Measurements from ENCODE around the gene ABHD11.
A peak's percentile ranks its signal among the peaks of the same experiment; 100 is the strongest.
"Not testable (repeated sequence)": the region's sequence is repeated elsewhere in the genome, so short reads cannot be mapped to it uniquely, and the experiment has no call there.

The ABHD11 gene

DNA sequence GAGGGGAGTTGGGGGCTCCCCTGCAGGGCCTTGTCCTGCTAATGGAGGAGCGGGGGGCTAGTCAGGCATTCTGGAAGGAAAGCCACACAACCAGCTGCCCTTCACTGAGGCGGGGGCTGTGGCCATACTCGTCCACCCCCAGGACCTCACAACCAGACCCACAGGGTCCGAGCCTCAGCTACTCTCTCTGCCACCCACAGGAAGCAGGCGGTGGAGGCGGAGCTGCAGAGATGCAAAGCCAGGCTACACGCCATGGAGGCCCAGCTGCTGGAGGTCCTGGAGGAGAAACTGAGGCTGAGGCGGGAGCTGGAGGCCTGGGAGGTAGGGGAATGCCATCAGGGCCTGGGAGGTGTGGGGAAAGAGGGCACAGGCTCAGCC is 3.1 kb downstream of the ABHD11 start:
- Mint-ChIP-seq H3K4me1 (ENCODE audit: low read depth) (peaks cover 10% of the 10 kb centered on the region), H3K27me3 (no peaks in the 10 kb centered on the region), H3K27ac (no peak overlapping the region), H3K36me3 (ENCODE audit: low read depth) (peaks cover 7% of the 10 kb centered on the region), H3K9me3 (no peaks in the 10 kb centered on the region), H3K4me3 (no peak overlapping the region)

DNA sequence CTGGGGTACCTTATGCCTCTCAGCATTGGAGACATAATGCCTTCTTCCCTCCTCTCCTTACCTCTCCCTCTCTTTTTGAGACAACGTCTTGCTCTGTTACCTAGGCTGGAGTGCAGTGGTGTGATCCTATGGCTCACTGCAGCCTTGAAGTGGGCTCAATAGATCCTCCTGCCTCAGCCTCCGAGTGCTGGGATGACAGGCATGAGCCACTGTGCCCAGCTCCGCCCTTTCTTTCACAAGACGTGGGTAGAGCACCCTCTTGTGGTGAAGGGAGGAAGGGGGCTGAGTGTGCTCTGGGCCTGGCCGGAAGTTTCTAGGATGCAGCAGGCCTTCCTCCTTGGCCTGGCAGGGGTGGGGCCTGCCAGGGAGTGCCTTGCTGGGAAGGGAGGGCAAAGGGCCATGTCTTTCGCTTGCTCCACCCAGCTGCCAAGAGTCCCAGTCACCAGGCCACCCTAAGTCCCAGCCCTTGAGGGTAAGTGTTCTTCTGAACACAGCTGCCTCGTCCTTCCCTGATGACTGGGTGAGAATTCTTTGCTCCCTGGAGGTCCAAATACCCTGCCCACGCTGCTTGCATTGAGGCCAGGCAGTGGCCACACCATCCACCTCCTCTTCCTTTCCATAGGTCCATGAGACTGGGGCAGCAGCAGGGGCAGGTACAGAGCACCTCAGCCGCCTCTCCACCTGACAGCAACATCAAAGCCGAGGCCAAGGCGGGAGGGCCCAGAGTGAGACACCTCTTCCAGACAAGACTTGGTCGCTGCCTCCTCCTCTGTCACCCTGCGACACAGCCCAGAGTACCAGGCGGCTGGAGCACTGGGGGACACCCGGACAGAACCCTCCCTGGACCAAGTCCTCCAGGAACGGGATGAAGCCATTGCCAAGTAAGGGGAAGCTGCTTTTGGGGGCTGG is 3.7 kb downstream of the ABHD11 start:
- Mint-ChIP-seq H3K36me3 (ENCODE audit: low read depth) (peaks cover 7% of the 10 kb centered on the region), H3K4me1 (ENCODE audit: low read depth) (peaks cover 10% of the 10 kb centered on the region), H3K4me3 (no peak overlapping the region), H3K27me3 (no peaks in the 10 kb centered on the region), H3K9me3 (no peaks in the 10 kb centered on the region), H3K27ac (peak overlapping the region; percentile 28)

DNA sequence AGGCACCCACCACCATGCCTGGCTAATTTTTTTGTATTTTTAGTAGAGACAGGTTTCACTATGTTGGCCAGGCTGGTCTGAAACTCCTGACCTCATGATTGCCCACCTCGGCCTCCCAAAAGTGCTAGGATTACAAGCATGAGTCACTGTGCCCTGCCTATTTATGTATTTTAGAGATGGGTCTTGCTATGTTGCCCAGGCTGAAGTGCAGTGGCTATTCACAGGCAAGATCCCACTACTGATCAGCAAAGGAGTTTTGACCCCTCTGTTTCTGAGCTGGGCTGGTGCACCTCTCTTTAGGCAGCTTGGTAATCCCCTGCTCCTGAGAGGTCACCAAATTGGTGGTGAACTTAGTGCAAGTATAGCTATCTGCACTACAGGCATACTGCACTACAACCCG is 6.2 kb downstream of the ABHD11 start:
- H3K9me3 Mint-ChIP-seq = no peaks in the 10 kb centered on the region
- H3K27me3 Mint-ChIP-seq = peaks cover 10% of the 10 kb centered on the region
- no peak overlapping the region for H3K27ac Mint-ChIP-seq
- H3K36me3 Mint-ChIP-seq (ENCODE audit: low read depth) = peaks cover 7% of the 10 kb centered on the region
- H3K4me3 Mint-ChIP-seq = no peak overlapping the region
- peaks cover 4% of the 10 kb centered on the region for H3K4me1 Mint-ChIP-seq (ENCODE audit: low read depth)

DNA sequence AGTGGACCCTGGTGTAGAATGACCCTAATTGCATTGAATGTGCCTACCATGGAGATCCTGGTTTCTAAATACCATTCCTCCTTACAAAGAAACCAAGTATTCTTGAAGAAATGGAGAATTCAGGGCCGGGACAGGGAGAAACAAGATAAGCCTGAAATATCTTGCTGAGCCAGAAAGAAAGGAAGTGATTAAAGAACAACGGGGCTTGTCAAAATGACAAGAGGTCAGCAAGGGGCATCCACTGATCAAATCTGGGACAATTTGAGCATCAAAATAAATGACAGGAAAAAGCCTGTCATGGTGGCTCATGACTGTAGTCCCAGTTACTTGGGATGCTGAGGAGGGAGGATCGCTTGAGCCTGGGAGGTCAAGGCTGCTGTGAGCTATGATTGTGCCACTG is 8.1 kb downstream of the ABHD11 start:
- H3K36me3 Mint-ChIP-seq (ENCODE audit: low read depth) = no peaks in the 10 kb centered on the region
- peaks cover 10% of the 10 kb centered on the region for H3K27me3 Mint-ChIP-seq
- no peak overlapping the region for H3K27ac Mint-ChIP-seq
- H3K9me3 Mint-ChIP-seq = no peaks in the 10 kb centered on the region
- peaks cover 4% of the 10 kb centered on the region for H3K4me1 Mint-ChIP-seq (ENCODE audit: low read depth)
- no peak overlapping the region for H3K4me3 Mint-ChIP-seq

DNA sequence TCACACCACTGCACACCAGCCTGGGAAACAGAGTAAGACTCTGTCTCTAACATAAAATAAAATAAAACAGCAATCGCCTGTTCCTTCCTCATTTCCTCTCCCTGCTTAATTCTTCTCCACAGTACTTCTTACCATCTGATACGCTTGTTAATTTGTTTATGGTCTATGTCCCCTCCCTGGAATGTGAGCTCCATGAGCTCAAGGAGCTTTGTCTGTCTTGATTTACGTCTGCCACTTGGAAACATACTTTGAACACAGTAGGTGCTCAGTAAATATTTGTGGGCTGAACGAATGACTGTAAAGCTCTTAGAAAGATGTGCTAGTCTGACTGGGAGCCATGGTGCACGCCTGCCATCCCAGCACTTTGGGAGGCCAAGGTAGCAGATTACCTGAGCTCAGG is 10.1 kb downstream of the ABHD11 start:
- peaks cover 10% of the 10 kb centered on the region for H3K27me3 Mint-ChIP-seq
- no peaks in the 10 kb centered on the region for H3K9me3 Mint-ChIP-seq
- H3K36me3 Mint-ChIP-seq (ENCODE audit: low read depth) = no peaks in the 10 kb centered on the region
- H3K4me3 Mint-ChIP-seq = no peak overlapping the region
- H3K27ac Mint-ChIP-seq = no peak overlapping the region
- H3K4me1 Mint-ChIP-seq (ENCODE audit: low read depth) = no peaks in the 10 kb centered on the region

- no peak overlapping the region for H3K4me3 Mint-ChIP-seq
- H3K27ac Mint-ChIP-seq = no peak overlapping the region
- no peaks in the 10 kb centered on the region for H3K36me3 Mint-ChIP-seq (ENCODE audit: low read depth)
- H3K4me1 Mint-ChIP-seq (ENCODE audit: low read depth) = no peaks in the 10 kb centered on the region
- H3K27me3 Mint-ChIP-seq = peaks cover 10% of the 10 kb centered on the region
- no peaks in the 10 kb centered on the region for H3K9me3 Mint-ChIP-seq
Measured at GRCh38 chr7:73727952-73728351, 10.7 kb downstream of the ABHD11 start.

GRCh38 chr7:73726083-73726466 is 12.5 kb downstream of the ABHD11 start:
- Mint-ChIP-seq H3K27ac (no peak overlapping the region), H3K36me3 (ENCODE audit: low read depth) (no peaks in the 10 kb centered on the region), H3K4me3 (no peak overlapping the region), H3K4me1 (ENCODE audit: low read depth) (no peaks in the 10 kb centered on the region), H3K9me3 (no peaks in the 10 kb centered on the region), H3K27me3 (peaks cover 10% of the 10 kb centered on the region)

DNA sequence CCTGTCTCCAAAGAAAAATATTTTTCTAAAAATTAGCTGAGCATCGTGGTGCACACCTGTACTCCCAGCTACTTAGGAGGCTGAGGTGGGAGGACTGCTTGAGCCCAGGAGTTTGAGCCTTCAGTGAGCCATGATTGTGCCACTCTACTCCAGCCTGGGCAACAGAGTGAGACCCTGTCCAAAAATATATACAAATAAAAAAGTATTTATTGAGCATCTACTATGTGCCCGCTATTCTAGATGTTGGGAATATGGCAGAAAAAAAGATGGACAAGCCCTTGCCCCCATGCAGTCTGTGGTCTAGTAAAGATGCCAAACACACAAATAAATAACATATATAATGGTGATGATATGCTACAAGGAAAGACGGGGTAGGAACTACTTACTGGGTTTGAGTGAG is 14.8 kb downstream of the ABHD11 start:
- peaks cover 17% of the 10 kb centered on the region for H3K27me3 Mint-ChIP-seq
- no peak overlapping the region for H3K27ac Mint-ChIP-seq
- H3K36me3 Mint-ChIP-seq (ENCODE audit: low read depth) = no peaks in the 10 kb centered on the region
- H3K4me1 Mint-ChIP-seq (ENCODE audit: low read depth) = peaks cover 6% of the 10 kb centered on the region
- no peak overlapping the region for H3K4me3 Mint-ChIP-seq
- H3K9me3 Mint-ChIP-seq = no peaks in the 10 kb centered on the region

DNA sequence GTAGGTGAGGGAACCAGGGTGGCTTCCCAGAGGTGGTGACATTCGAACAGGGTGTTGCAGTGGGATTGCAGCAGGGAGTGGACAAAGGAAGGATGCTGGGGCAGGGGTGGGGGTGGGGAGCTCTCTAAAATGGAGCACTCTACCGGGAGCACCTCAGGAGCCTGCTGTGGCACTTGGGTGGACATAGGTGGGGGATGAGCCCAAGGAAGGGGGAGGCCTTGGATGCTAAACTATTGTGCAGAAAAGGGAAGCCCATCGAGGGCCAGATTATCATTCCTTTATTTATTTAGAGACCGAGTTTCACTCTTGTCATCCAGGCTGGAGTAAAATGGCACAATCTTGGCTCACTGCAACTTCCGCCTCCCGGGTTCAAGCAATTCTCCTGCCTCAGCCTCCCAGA is 15.8 kb downstream of the ABHD11 start:
- no peaks in the 10 kb centered on the region for H3K9me3 Mint-ChIP-seq
- no peak overlapping the region for H3K4me3 Mint-ChIP-seq
- no peaks in the 10 kb centered on the region for H3K36me3 Mint-ChIP-seq (ENCODE audit: low read depth)

GRCh38 chr7:73722182-73722581 is 16.4 kb downstream of the ABHD11 start:
- not testable (repeated sequence) for H3K27me3 Mint-ChIP-seq; H3K9me3 Mint-ChIP-seq; H3K36me3 Mint-ChIP-seq (ENCODE audit: low read depth); H3K27ac Mint-ChIP-seq; H3K4me3 Mint-ChIP-seq
- peaks cover 17% of the 10 kb centered on the region for H3K4me1 Mint-ChIP-seq (ENCODE audit: low read depth)

More for the DNA sequence above, 15.8 kb downstream of the ABHD11 start:
- Mint-ChIP-seq H3K27ac (no peak overlapping the region), H3K27me3 (peaks cover 8% of the 10 kb centered on the region), H3K4me1 (ENCODE audit: low read depth) (peaks cover 11% of the 10 kb centered on the region)

DNA sequence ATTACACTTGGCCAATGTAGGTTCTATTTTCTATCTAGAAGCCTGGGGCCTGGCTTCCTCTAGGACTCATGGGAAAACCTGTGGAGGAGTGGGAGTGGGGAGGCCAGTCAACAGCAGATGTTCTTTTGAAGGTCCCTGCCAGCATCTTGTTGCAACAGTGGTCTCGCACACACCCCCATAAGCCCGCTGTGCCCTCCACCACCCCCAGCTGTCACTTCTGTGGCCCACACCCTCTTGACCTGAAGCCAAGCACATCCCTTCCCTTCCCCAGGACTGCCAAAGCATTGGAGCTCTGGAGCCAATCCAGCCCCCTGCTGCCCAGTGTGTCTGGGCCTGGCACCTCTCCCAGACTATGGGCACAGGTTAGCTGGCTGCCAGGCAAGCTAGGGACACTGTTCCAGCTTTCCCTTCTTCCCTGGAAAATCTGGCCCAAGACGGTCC is 17.2 kb downstream of the ABHD11 start:
- no peaks in the 10 kb centered on the region for H3K36me3 Mint-ChIP-seq (ENCODE audit: low read depth)
- H3K27ac Mint-ChIP-seq = no peak overlapping the region
- H3K4me1 Mint-ChIP-seq (ENCODE audit: low read depth) = peaks cover 23% of the 10 kb centered on the region
- H3K27me3 Mint-ChIP-seq = peaks cover 6% of the 10 kb centered on the region
- H3K9me3 Mint-ChIP-seq = no peaks in the 10 kb centered on the region
- H3K4me3 Mint-ChIP-seq = no peak overlapping the region

- not testable (repeated sequence) for H3K9me3 Mint-ChIP-seq; H3K36me3 Mint-ChIP-seq (ENCODE audit: low read depth); H3K27me3 Mint-ChIP-seq; H3K27ac Mint-ChIP-seq
- Mint-ChIP-seq H3K4me1 (ENCODE audit: low read depth) (peaks cover 32% of the 10 kb centered on the region), H3K4me3 (peak overlapping the region; percentile 64)
Measured at GRCh38 chr7:73720443-73720842, 18.2 kb downstream of the ABHD11 start.

- no peaks in the 10 kb centered on the region for H3K9me3 Mint-ChIP-seq
- peaks cover 6% of the 10 kb centered on the region for H3K27me3 Mint-ChIP-seq
- H3K27ac Mint-ChIP-seq = peak overlapping the region; percentile 31
- H3K4me1 Mint-ChIP-seq (ENCODE audit: low read depth) = peaks cover 36% of the 10 kb centered on the region
- no peaks in the 10 kb centered on the region for H3K36me3 Mint-ChIP-seq (ENCODE audit: low read depth)
- peak overlapping the region; percentile 64 for H3K4me3 Mint-ChIP-seq
Measured at GRCh38 chr7:73719806-73720169, 18.8 kb downstream of the ABHD11 start.

- Mint-ChIP-seq H3K4me1 (ENCODE audit: low read depth) (peaks cover 36% of the 10 kb centered on the region), H3K4me3 (peak within 1 kb of the TSS; percentile 85), H3K9me3 (no peaks in the 10 kb centered on the region), H3K27me3 (peaks cover 6% of the 10 kb centered on the region), H3K27ac (peak within 1 kb of the TSS; percentile 31), H3K36me3 (ENCODE audit: low read depth) (no peaks in the 10 kb centered on the region)
Measured at GRCh38 chr7:73718905-73719805, 19.4 kb downstream of the ABHD11 start, which contains the start of gene STX1A. Gene STX1A (minus strand): TSS chr7:73719669. CDS start chr7:73719631, 38 bp downstream.

- Mint-ChIP-seq H3K27ac (peak overlapping the region; percentile 80), H3K4me3 (peak overlapping the region; percentile 85), H3K36me3 (ENCODE audit: low read depth) (no peaks in the 10 kb centered on the region), H3K27me3 (peaks cover 6% of the 10 kb centered on the region), H3K9me3 (no peaks in the 10 kb centered on the region), H3K4me1 (ENCODE audit: low read depth) (peaks cover 36% of the 10 kb centered on the region)
Measured at GRCh38 chr7:73718438-73718881, 20.1 kb downstream of the ABHD11 start.
